ENCODE data around the gene COL20A1. TPM values are rescaled to one million over a fixed set of nuclear protein-coding genes. Genes with fewer than 3 reads are reported as not detected.

COL20A1 gene
- total RNA-seq, 1 experiment from 2014 or later = 0.33 TPM

- DNase-seq (ENCODE audit: low spot score) = no peak
Measured at GRCh38 chr20:63319164-63320040, 26.4 kb downstream of the COL20A1 start.

GRCh38 chr20:63320041-63320511, 27.1 kb downstream of the COL20A1 start:
- DNase-seq (ENCODE audit: low spot score) = no peak

- DNase-seq (ENCODE audit: low spot score) = no peak
Measured at GRCh38 chr20:63320616-63321147, 27.7 kb downstream of the COL20A1 start.

- DNase-seq (ENCODE audit: low spot score) = no peak
Measured at GRCh38 chr20:63321148-63321831, 28.3 kb downstream of the COL20A1 start.

GRCh38 chr20:63322146-63322932, 29.4 kb downstream of the COL20A1 start:
- no peak for DNase-seq (ENCODE audit: low spot score)

- DNase-seq (ENCODE audit: low spot score) = no peak
Measured at GRCh38 chr20:63322933-63323273, 29.9 kb downstream of the COL20A1 start.

- no peak for DNase-seq (ENCODE audit: low spot score)
Measured at GRCh38 chr20:63323357-63323981, 30.5 kb downstream of the COL20A1 start.

- no peak for DNase-seq (ENCODE audit: low spot score)
Measured at GRCh38 chr20:63325021-63325471, 32.1 kb downstream of the COL20A1 start.

- DNase-seq (ENCODE audit: low spot score) = no peak
Measured at GRCh38 chr20:63325554-63326313, 32.7 kb downstream of the COL20A1 start.

- no peak for DNase-seq (ENCODE audit: low spot score)
Measured at GRCh38 chr20:63326314-63327230, 33.6 kb downstream of the COL20A1 start.

GRCh38 chr20:63327231-63327745, 34.3 kb downstream of the COL20A1 start:
- DNase-seq (ENCODE audit: low spot score) = no peak

GRCh38 chr20:63328026-63328700, 35.2 kb downstream of the COL20A1 start:
- no peak for DNase-seq (ENCODE audit: low spot score)

- no peak for DNase-seq (ENCODE audit: low spot score)
Measured at GRCh38 chr20:63328718-63329275, 35.8 kb downstream of the COL20A1 start.

GRCh38 chr20:63329331-63330083, 36.5 kb downstream of the COL20A1 start:
- no peak for DNase-seq (ENCODE audit: low spot score)

- DNase-seq (ENCODE audit: low spot score) = no peak
Measured at GRCh38 chr20:63330084-63330760, 37.2 kb downstream of the COL20A1 start.

- peak; percentile 39 for DNase-seq (ENCODE audit: low spot score)
Measured at GRCh38 chr20:63330940-63331339, 38.0 kb downstream of the COL20A1 start.

Data from HT-29 (cell line).